ENCODE measurements around the gene CPNE7.

Gene CPNE7

DNA sequence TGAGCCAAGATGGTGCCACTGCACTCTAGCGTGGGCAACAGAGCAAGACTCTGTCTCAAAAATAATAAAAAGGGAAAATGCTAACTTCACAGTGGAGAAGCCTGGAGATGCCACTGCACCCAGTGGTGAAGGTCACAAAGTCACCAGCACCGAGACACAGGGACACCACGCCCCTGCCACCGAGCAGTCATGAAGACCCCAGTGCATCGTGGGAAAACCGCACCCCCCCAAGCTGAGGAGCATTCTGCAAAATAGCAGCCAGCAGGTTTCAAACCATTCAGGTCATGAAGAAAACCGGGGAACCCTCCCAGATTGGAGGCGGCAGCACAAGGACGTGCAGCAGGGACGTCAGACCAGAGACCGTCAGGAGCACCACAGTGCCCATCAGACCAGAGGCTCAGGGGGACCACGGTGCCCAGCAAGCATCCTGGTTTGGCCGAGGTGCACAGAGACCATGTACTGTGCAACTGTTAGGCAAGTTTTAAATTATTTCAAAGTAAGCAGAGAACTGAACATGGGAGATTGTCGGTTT is 68.3 kb downstream of the CPNE7 start:
- TF ChIP-seq EZH2phosphoT487 (IDR thresholded peaks at IDR 0.05; ENCODE audit: borderline replicate concordance, low read length): no peak
- TF ChIP-seq, protein P1, sequence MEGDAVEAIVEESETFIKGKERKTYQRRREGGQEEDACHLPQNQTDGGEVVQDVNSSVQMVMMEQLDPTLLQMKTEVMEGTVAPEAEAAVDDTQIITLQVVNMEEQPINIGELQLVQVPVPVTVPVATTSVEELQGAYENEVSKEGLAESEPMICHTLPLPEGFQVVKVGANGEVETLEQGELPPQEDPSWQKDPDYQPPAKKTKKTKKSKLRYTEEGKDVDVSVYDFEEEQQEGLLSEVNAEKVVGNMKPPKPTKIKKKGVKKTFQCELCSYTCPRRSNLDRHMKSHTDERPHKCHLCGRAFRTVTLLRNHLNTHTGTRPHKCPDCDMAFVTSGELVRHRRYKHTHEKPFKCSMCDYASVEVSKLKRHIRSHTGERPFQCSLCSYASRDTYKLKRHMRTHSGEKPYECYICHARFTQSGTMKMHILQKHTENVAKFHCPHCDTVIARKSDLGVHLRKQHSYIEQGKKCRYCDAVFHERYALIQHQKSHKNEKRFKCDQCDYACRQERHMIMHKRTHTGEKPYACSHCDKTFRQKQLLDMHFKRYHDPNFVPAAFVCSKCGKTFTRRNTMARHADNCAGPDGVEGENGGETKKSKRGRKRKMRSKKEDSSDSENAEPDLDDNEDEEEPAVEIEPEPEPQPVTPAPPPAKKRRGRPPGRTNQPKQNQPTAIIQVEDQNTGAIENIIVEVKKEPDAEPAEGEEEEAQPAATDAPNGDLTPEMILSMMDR (IDR thresholded peaks at IDR 0.05; ENCODE audit: low read depth, low read length, poor library complexity, severe bottlenecking): no peak
- H3K9me2 ChIP-seq (replicated peaks; ENCODE audit: control insufficient read depth, low read length): no peaks in the 10 kb centered on the region

DNA sequence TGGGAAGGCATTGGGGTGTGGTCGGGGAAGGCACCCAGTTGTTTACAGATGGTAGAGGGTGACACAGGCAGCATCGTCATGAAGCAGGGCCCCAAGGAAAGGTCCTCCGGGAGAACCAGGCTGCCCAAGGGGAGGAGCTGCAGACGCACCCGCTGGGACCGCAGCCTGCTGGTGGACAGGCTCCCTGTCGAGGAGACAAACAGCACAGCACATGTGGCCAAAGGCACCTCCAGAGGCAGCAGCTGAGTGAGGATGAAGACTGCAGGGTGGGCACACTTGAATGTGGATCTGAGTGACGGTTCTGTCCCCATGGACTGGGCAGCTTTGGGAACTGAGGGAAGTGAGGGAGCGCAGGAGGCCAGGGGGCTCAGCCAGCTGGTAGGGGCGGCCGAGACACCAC is 69.6 kb downstream of the CPNE7 start:
- Histone ChIP-seq H3K9me2 (replicated peaks; ENCODE audit: control insufficient read depth, low read length) (no peaks in the 10 kb centered on the region), H3K27me3 (ENCODE audit: control insufficient read depth, low read length) (no peaks in the 10 kb centered on the region), H3K4me1 (ENCODE audit: control insufficient read depth, low read length) (no peaks in the 10 kb centered on the region), H3K36me3 (ENCODE audit: control insufficient read depth, low read length) (peaks cover 23% of the 10 kb centered on the region), H3K4me3 (ENCODE audit: low read length) (no peak overlapping the region), H3K27ac (ENCODE audit: low read depth, low read length) (no peak overlapping the region), H3K9me3 (ENCODE audit: control insufficient read depth, insufficient read depth, low read length) (no peaks in the 10 kb centered on the region), H3F3A (ENCODE audit: control insufficient read depth, insufficient read depth) (no peaks in the 10 kb centered on the region), H3K79me2 (ENCODE audit: control insufficient read depth, low read length) (no peaks in the 10 kb centered on the region), H3K4me2 (ENCODE audit: low read length) (no peak overlapping the region), H4K20me1 (ENCODE audit: control insufficient read depth, insufficient read depth, low read depth, low read length) (0 out of 2 replicates have a peak, but pooled peaks cover 4% of the 10 kb centered on the region)
- TF ChIP-seq EZH2phosphoT487 (IDR thresholded peaks at IDR 0.05; ENCODE audit: borderline replicate concordance, low read length): no peak

More for the DNA sequence above, 68.3 kb downstream of the CPNE7 start:
- Histone ChIP-seq H3K27me3 (ENCODE audit: control insufficient read depth, low read length) (no peaks in the 10 kb centered on the region), H3K36me3 (ENCODE audit: control insufficient read depth, low read length) (peaks cover 21% of the 10 kb centered on the region), H3K4me2 (ENCODE audit: low read length) (no peak overlapping the region), H3F3A (ENCODE audit: control insufficient read depth, insufficient read depth) (no peaks in the 10 kb centered on the region), H3K27ac (ENCODE audit: low read depth, low read length) (no peak overlapping the region), H3K9me3 (ENCODE audit: control insufficient read depth, insufficient read depth, low read length) (no peaks in the 10 kb centered on the region), H3K4me1 (ENCODE audit: control insufficient read depth, low read length) (no peaks in the 10 kb centered on the region), H3K79me2 (ENCODE audit: control insufficient read depth, low read length) (no peaks in the 10 kb centered on the region), H3K4me3 (ENCODE audit: low read length) (no peak overlapping the region), H4K20me1 (ENCODE audit: control insufficient read depth, insufficient read depth, low read depth, low read length) (0 out of 2 replicates have a peak, but pooled peaks cover 4% of the 10 kb centered on the region)

DNA sequence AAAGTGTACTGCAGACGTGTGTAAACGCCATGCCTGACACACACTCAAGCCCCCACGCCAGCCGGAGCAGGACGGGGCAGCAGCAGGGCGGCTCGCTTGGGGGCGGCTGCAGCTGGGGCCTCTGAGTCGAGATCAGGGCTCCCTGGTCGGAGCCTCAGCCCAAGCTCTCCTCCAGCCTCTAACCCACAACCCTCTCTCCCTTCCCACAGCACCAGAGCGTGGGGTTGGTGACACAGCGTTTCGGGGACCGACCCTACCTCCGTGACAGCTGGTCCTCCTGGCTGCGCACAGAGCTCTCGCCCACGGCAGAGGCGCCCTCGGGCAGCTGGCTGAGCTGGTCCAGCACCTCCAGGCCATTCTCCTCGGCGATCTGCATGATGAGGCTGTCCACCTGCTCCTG is 70.7 kb downstream of the CPNE7 start:
- Histone ChIP-seq H3K27me3 (ENCODE audit: control insufficient read depth, low read length) (no peaks in the 10 kb centered on the region), H3K79me2 (ENCODE audit: control insufficient read depth, low read length) (0 out of 2 replicates have a peak, but pooled peaks cover 2% of the 10 kb centered on the region), H3K9me3 (ENCODE audit: control insufficient read depth, insufficient read depth, low read length) (no peaks in the 10 kb centered on the region), H3K9me2 (replicated peaks; ENCODE audit: control insufficient read depth, low read length) (no peaks in the 10 kb centered on the region), H3F3A (ENCODE audit: control insufficient read depth, insufficient read depth) (no peaks in the 10 kb centered on the region), H3K4me2 (ENCODE audit: low read length) (no peak overlapping the region), H3K36me3 (ENCODE audit: control insufficient read depth, low read length) (peaks cover 23% of the 10 kb centered on the region), H4K20me1 (ENCODE audit: control insufficient read depth, insufficient read depth, low read depth, low read length) (0 out of 2 replicates have a peak, but pooled peaks cover 4% of the 10 kb centered on the region), H3K4me1 (ENCODE audit: control insufficient read depth, low read length) (no peaks in the 10 kb centered on the region), H3K27ac (ENCODE audit: low read depth, low read length) (no peak overlapping the region), H3K4me3 (ENCODE audit: low read length) (no peak overlapping the region)
- no peak for TF ChIP-seq EZH2phosphoT487 (IDR thresholded peaks at IDR 0.05; ENCODE audit: borderline replicate concordance, low read length)
- TF ChIP-seq, protein P1 (IDR thresholded peaks at IDR 0.05; ENCODE audit: low read depth, low read length, poor library complexity, severe bottlenecking): no peak

Measured in DOHH2 (cell line).